Activated effector memory CD4-positive, alpha-beta T cell treated with Interleukin-2 at 50 U/mL for 16 hours (primary cell): ENCODE results near the gene TBCEL.
"Not testable (repeated sequence)": the region's sequence is repeated elsewhere in the genome, so short reads cannot be mapped to it uniquely, and the experiment has no call there.

Source experiments
- DNase-seq: peaks from one replicate; pipeline ENCODE4 v3.0.0-alpha.2; 2020

The TBCEL gene

GRCh38 chr11:121029813-121030445, 6.0 kb downstream of the TBCEL start:
- DNase-seq, result no peak

- DNase-seq, result no peak
Observed at GRCh38 chr11:121031167-121031566, 7.3 kb downstream of the TBCEL start.

- not testable (repeated sequence) for DNase-seq
Observed at GRCh38 chr11:121031648-121032047, 7.7 kb downstream of the TBCEL start.

- DNase-seq, result no peak
Observed at GRCh38 chr11:121032546-121032945, 8.6 kb downstream of the TBCEL start.

GRCh38 chr11:121033635-121034034, 9.7 kb downstream of the TBCEL start:
- DNase-seq, result no peak

GRCh38 chr11:121035169-121035755, 11.4 kb downstream of the TBCEL start:
- DNase-seq, result no peak

GRCh38 chr11:121035780-121036179, 11.9 kb downstream of the TBCEL start:
- no peak for DNase-seq

GRCh38 chr11:121037016-121037415, 13.1 kb downstream of the TBCEL start:
- DNase-seq, result no peak

GRCh38 chr11:121038648-121039409, 14.9 kb downstream of the TBCEL start:
- no peak for DNase-seq

- no peak for DNase-seq
Observed at GRCh38 chr11:121039971-121040613, 16.2 kb downstream of the TBCEL start.

GRCh38 chr11:121040614-121041002, 16.7 kb downstream of the TBCEL start:
- no peak for DNase-seq

GRCh38 chr11:121041072-121041471, 17.2 kb downstream of the TBCEL start:
- DNase-seq, result no peak

GRCh38 chr11:121042296-121042695, 18.4 kb downstream of the TBCEL start:
- no peak for DNase-seq

GRCh38 chr11:121047926-121048325, 24.0 kb downstream of the TBCEL start:
- no peak for DNase-seq

GRCh38 chr11:121048464-121049233, 24.7 kb downstream of the TBCEL start:
- DNase-seq, result no peak

- DNase-seq, result no peak
Observed at GRCh38 chr11:121053244-121053643, 29.3 kb downstream of the TBCEL start.

- no peak for DNase-seq
Observed at GRCh38 chr11:121054266-121054665, 30.4 kb downstream of the TBCEL start.

- DNase-seq, result no peak
Observed at GRCh38 chr11:121055076-121055475, 31.2 kb downstream of the TBCEL start.

GRCh38 chr11:121057922-121058321, 34.0 kb downstream of the TBCEL start:
- DNase-seq, result no peak

GRCh38 chr11:121058941-121059340, 35.0 kb downstream of the TBCEL start:
- no peak for DNase-seq

GRCh38 chr11:121059605-121060004, 35.7 kb downstream of the TBCEL start:
- DNase-seq, result no peak

- no peak for DNase-seq
Observed at GRCh38 chr11:121063728-121064127, 39.8 kb downstream of the TBCEL start.

GRCh38 chr11:121066623-121067022, 42.7 kb downstream of the TBCEL start:
- no peak for DNase-seq
